Endothelial cell of umbilical vein (primary cell): ENCODE results near the gene MAGEH1.

Experiments used
- CTCF ChIP-seq, 2 donors: IDR thresholded peaks; 1 replicate in 1 of 2; 2 replicates in 1 of 2; pipeline ENCODE4 v1.5.1; 2011; ENCODE audit warnings: low read length in 2 of 2, mild to moderate bottlenecking in 2 of 2, moderate library complexity in 2 of 2, control low read depth in 1 of 2, inconsistent platforms in 1 of 2, low read depth in 1 of 2; ENCODE audit not compliant: insufficient read depth in 1 of 2; ENCODE audit errors: extremely low read depth in 1 of 2
- MAX ChIP-seq: IDR thresholded peaks from 2 replicates; pipeline ENCODE4 v1.6.1; 2011; ENCODE audit not compliant: insufficient read depth, insufficient read length
- POLR2A ChIP-seq: IDR thresholded peaks from 2 replicates; pipeline ENCODE4 v1.6.1; 2012; ENCODE audit warnings: low read depth, mild to moderate bottlenecking, control low read depth, low read length

GRCh38 chrX:55484948-55485347, 33.0 kb downstream of the MAGEH1 start:
- no peak for TF ChIP-seq CTCF (IDR thresholded peaks at IDR 0.05; ENCODE audit: extremely low read depth in 1 of 2, insufficient read depth in 1 of 2, low read depth in 1 of 2, low read length in 2 of 2)
- TF ChIP-seq POLR2A = no peak
- no peak for TF ChIP-seq MAX
